ENCODE measurements around the gene RAB18.
"Not testable (repeated sequence)": the region's sequence is repeated elsewhere in the genome, so short reads cannot be mapped to it uniquely, and the experiment has no call there.

The RAB18 gene

GRCh38 chr10:27504007-27504807 lies at the start of gene RAB18:
TSS of gene RAB18 (plus strand) at chr10:27504304. CDS start at chr10:27504370, 66 bp downstream.
- DNase-seq (ENCODE audit: low read depth in 2 of 2) = peak; percentile 95 to 96

DNA sequence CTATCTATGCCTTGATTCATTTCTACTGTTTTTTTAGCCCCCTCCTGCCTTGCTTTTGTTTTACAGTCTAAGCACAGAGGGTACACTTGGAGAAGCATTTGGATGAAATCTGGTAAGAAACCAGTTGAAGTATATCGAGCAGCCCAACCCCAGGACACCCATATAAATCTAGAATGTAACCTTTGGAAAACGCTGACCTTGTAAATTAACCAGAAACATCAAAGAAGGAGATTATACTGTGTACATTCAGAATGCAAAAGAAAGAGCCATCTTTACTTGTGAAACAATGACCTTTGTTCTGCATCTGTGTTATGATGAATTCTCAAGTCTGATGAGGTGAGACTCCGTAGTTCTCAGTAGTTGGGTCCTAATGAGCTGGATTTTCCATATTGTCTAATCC lies 49.3 kb upstream of the RAB18 start:
- no peak for DNase-seq (ENCODE audit: low read depth in 2 of 2)

- DNase-seq (ENCODE audit: low read depth in 2 of 2) = no peak
Observed at GRCh38 chr10:27457261-27457945, 46.7 kb upstream of the RAB18 start.

- DNase-seq (ENCODE audit: low read depth in 2 of 2) = no peak
Observed at GRCh38 chr10:27457966-27458365, 46.1 kb upstream of the RAB18 start.

DNA sequence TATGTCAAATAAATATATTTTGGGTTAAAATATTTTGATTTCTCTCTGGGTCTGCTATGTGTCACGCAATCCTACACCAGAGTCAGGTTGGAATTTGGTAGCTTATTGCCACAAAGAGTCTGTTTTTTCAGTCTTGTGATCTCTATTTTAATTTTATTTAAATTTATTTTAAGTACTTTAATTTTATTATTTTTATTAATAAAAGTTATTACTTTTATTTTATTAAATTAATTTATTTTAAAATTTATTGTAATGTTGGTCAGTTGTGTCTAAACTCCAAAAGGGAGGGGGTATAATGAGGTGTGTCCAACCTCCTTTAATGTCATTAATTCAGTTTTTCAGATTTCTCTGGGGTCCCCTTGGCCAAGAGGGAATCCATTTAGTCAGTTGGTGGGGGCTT lies 42.8 kb upstream of the RAB18 start:
- DNase-seq (ENCODE audit: low read depth in 2 of 2) = no peak

DNA sequence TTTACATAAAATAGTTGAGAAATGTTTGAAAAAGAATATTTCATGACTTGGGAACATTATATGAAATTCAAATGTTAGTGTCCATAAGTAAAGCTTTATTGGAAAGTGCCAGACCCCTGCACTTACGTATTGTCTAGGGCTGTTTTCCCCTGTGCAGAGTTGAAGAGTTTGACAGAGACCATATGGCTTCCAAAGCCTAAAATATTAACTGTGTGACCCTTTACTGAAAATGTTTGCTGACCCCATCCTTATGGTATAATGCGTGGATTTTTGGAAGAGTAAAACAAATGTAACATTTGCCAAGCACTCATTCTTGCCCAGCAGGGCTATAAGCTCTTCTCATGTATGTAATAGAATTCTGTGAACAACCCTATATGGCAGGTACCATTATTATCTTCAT lies 40.1 kb upstream of the RAB18 start:
- no peak for DNase-seq (ENCODE audit: low read depth in 2 of 2)

DNA sequence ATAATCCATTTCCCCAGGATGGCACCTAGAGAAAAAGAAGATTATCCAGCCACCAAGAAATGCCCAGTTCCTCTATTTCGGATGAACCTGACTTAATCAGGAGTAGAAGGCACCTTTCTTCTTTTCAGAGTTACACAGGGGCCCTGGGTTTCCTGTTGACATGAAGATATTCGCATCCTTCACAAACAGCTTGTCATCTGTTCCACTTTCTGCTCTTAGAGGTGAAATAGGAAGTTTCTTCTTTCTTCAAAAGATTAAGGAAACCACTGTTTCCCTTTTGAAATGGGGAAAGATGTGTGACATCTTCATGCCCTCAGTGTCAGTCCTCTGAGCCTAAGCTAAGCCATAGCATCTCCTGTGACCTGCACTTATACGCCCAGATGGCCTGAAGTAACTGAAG lies 39.1 kb upstream of the RAB18 start:
- DNase-seq (ENCODE audit: low read depth in 2 of 2) = no peak

DNA sequence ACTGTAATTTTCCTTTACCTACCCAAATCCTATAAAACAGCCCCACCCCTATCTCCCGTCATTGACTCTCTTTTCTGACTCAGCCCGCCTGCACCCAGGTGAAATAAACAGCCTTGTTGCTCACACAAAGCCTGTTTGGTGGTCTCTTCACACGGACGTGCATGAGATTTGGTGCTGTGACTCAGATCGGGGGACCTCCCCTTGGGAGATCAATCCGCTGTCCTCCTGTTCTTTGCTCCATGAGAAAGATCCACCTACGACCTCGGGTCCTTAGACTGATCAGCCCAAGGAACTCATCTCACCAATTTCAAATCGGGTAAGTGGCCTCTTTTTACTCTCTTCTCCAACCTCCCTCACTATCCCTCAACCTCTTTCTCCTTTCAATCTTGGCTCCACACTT lies 38.5 kb upstream of the RAB18 start:
- not testable (repeated sequence) for DNase-seq (ENCODE audit: low read depth in 2 of 2)

DNA sequence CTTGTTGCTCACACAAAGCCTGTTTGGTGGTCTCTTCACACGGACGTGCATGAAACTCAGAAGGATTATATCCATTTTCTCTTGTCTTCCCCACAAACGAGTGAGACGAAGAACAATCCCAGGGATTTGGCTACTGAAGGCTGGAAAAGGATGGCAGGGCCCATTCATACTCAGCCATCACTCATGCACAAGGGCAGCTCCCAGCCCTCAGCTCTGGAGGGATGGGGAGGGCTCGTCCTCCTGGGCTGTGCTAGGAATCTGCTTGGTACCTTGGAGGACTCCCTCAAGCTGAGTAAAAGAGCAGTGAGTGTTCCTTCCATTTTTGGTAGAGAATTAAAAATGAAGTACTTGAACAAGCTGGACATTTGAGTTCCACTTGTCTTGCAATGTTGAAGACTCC lies 33.2 kb upstream of the RAB18 start:
- DNase-seq (ENCODE audit: low read depth in 2 of 2) = no peak

DNA sequence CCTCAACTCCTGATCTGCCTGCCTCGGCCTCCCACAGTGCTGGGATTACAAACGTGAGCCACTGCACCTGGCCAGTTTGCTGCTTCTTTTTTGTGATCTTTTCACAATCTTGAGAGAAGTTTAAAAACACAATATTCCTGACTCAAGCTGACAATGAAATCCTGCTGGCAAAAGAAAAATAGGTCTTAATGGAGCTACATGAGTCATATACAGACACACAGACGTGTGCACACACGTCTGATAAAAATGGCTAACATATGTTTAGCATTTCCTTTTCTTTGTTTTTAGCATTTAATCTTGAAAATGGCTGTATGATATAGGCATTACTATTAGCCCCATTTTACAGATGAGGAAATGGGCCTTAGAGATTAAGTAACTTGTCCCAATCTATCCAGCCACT lies 29.4 kb upstream of the RAB18 start:
- DNase-seq (ENCODE audit: low read depth in 2 of 2) = no peak

GRCh38 chr10:27479016-27479415 lies 25.1 kb upstream of the RAB18 start:
- DNase-seq (ENCODE audit: low read depth in 2 of 2) = no peak

DNA sequence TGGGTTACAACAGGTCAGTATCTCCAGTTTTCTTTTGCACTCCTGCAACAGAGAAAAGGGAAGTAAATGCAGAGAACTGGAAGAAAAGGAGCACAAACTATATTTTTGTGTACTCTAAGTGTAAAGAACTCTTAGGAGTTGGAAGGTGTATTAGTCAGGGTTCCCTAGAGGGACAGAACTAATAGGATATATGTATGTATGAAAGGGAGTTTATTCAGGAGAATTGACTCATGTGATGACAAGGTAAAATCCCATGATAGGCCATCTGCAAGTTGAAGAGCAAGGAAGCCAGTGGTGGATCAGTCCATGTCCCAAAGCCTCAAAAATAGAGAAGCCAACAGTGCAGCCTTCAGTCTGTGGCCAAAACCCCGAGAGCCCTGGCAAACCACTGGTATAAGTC lies 22.6 kb upstream of the RAB18 start:
- DNase-seq (ENCODE audit: low read depth in 2 of 2) = no peak

DNA sequence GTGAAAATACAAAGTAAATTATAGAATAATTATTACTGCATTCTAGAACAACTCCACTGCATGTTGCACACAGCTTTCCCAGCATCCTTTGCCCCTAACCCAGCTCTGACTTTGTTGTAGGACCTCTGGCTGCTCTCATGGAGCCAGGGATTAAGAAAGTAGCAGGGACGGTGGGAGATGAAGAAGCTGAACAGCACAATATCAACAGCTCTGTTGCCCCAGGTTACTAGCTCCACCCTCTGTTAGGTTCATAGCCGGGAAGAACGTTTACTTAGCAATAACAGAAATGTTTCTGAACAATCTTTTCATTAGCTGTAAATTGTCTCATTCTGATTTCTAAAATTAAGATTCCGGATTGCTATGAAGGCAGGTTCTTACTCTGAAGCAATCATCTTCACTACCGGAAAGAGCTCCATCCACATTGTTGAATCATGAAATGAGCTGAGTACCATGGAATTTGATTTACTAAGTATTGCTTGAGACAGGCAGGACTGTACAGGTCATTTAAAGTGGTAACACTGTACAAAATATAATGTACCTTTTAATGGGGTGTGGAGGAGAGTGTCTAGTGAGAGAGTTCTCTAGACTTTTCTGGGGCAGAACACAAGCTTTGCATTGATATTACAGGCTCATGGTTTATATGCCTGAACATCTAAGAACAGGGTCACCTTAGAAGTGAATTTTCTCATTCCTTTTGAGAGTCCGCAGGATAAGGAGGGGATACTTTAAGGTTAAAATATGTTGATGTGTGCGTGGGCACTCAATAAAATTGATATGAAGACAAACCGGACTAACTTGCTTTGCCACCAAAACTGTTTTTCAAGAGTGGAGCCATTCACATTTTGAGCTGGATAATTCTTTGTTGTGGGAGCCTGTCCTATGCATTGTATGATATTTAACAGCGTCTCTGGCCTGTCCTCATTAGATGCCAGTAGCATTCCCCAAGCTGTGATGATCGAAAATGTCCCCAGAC lies 20.8 kb upstream of the RAB18 start:
- DNase-seq (ENCODE audit: low read depth in 2 of 2) = no peak

- DNase-seq (ENCODE audit: low read depth in 2 of 2) = no peak
Observed at GRCh38 chr10:27485368-27485767, 18.7 kb upstream of the RAB18 start.

DNA sequence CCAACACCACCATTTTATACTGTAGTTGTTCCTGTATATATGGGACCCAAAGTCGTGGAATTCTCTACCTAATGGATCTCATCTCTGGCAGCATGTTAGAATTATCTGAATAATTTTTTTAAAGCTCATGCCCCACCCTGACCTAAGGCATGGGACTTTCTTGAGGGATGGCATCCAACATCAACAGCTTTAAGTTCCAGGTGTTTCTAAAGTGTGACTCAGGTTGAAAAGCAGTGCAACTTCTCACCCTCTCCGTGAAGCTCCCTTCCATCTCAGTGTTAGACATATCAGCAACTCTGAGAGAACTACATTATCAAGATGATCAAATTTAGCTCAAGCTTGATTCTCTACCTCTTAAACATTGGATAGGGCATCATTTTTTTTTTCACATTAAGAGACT lies 18.1 kb upstream of the RAB18 start:
- DNase-seq (ENCODE audit: low read depth in 2 of 2) = no peak

- no peak for DNase-seq (ENCODE audit: low read depth in 2 of 2)
Observed at GRCh38 chr10:27490807-27491206, 13.3 kb upstream of the RAB18 start.

GRCh38 chr10:27494116-27494805 lies 9.8 kb upstream of the RAB18 start:
- DNase-seq (ENCODE audit: low read depth in 2 of 2) = no peak

GRCh38 chr10:27496137-27496536 lies 8.0 kb upstream of the RAB18 start:
- no peak for DNase-seq (ENCODE audit: low read depth in 2 of 2)

DNA sequence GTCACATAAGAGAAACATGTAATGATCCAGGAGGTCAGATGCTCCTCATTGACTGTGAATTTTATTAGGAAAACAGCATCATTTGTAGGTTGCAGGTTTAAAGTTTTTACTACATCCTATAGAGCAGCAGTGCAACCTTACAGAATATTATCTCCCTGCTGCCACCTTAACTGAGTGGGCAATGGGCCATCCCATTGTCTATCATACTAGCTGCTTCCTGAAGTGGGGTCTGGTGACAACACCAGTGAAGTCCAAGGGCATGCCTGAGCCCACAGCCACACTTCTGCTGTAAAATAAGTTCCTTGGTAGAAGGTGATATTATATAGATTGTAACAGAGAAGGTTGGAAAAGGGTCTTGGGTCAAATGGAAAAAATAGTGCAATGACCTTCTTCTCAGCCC lies 4.0 kb upstream of the RAB18 start:
- DNase-seq (ENCODE audit: low read depth in 2 of 2) = no peak

DNA sequence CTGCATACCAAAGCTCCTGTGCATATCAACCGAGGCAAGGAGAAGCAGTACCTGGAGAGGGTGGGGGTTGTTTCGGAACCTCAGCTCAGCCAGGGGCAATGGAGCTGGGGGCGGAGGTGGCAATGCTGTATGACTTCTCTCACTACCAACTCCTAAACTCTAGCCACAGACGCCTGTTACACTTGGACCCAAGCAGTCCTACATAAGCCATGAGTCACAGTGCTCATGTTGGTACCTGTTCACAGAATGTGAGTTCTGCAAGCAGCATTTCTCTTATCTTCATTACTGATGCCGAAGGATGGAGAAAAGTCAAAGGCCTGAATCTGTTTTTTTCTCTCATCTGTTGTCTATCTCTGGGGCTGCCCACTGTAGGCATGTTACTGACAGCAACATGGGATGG lies 3.2 kb upstream of the RAB18 start:
- DNase-seq (ENCODE audit: low read depth in 2 of 2) = no peak

GRCh38 chr10:27503498-27504006 lies 552 bp upstream of the RAB18 start:
- DNase-seq (ENCODE audit: low read depth in 2 of 2) = no peak

Measured in activated CD4-positive, alpha-beta T cell treated with anti-CD3 and anti-CD28 coated beads for 24 hours (primary cell).